ENCODE data around the gene CCDC86.

CCDC86 gene

GRCh38 chr11:60852982-60853950 is 11.4 kb downstream of the CCDC86 start:
- no peak for DNase-seq (ENCODE audit: low spot score)

- DNase-seq (ENCODE audit: low spot score) = no peak
Measured at GRCh38 chr11:60854140-60854846, 12.4 kb downstream of the CCDC86 start.

- no peak for DNase-seq (ENCODE audit: low spot score)
Measured at GRCh38 chr11:60854847-60855725, 13.2 kb downstream of the CCDC86 start.

- no peak for DNase-seq (ENCODE audit: low spot score)
Measured at GRCh38 chr11:60855726-60856633, 14.1 kb downstream of the CCDC86 start, which contains the start of gene PTGDR2. PTGDR2 (minus strand) TSS chr11:60855950; CDS start chr11:60853722, 2,228 bp downstream.

- no peak for DNase-seq (ENCODE audit: low spot score)
Measured at GRCh38 chr11:60857378-60858232, 15.7 kb downstream of the CCDC86 start.

- DNase-seq (ENCODE audit: low spot score) = no peak
Measured at GRCh38 chr11:60858236-60858635, 16.3 kb downstream of the CCDC86 start.

GRCh38 chr11:60858731-60859464 is 17.0 kb downstream of the CCDC86 start:
- no peak for DNase-seq (ENCODE audit: low spot score)

- DNase-seq (ENCODE audit: low spot score) = no peak
Measured at GRCh38 chr11:60859616-60860250, 17.8 kb downstream of the CCDC86 start.

GRCh38 chr11:60860943-60861342 is 19.0 kb downstream of the CCDC86 start:
- no peak for DNase-seq (ENCODE audit: low spot score)

- no peak for DNase-seq (ENCODE audit: low spot score)
Measured at GRCh38 chr11:60862171-60862570, 20.3 kb downstream of the CCDC86 start.

- no peak for DNase-seq (ENCODE audit: low spot score)
Measured at GRCh38 chr11:60863550-60864521, 21.9 kb downstream of the CCDC86 start.

GRCh38 chr11:60864856-60865513 is 23.1 kb downstream of the CCDC86 start:
- no peak for DNase-seq (ENCODE audit: low spot score)

- DNase-seq (ENCODE audit: low spot score) = no peak
Measured at GRCh38 chr11:60866911-60867870, 25.3 kb downstream of the CCDC86 start, which contains the start of gene ZP1. ZP1 (plus strand) TSS chr11:60867542; CDS start chr11:60867562, 20 bp downstream.

GRCh38 chr11:60867871-60868681 is 26.2 kb downstream of the CCDC86 start:
- DNase-seq (ENCODE audit: low spot score) = no peak
